ENCODE data around the gene ARF3. TPM values are rescaled to one million over a fixed set of nuclear protein-coding genes. Genes with fewer than 3 reads are reported as not detected.

ARF3 gene
- total and polyA plus RNA-seq, 2 of the 13 experiments (the other 11 are each of a cell fraction or from before 2014, with no cell fraction given): 53.8 to 57.9 TPM

- TF ChIP-seq TSC22D2 (CRISPR knock-in tag; IDR thresholded peaks at IDR 0.05; ENCODE audit: borderline replicate concordance) (no peak), ELF1 (CRISPR knock-in tag; IDR thresholded peaks at IDR 0.05) (no peak), BCL6 (CRISPR knock-in tag; IDR thresholded peaks at IDR 0.05) (no peak), ZNF770 (CRISPR knock-in tag; IDR thresholded peaks at IDR 0.05) (no peak), FOXC1 (CRISPR knock-in tag; IDR thresholded peaks at IDR 0.05; ENCODE audit: borderline replicate concordance) (no peak)
Measured at GRCh38 chr12:48943221-48943620, 14.1 kb downstream of the ARF3 start (continued).

GRCh38 chr12:48940181-48940580, 17.1 kb downstream of the ARF3 start:
- ChIA-PET POLR2A (interaction anchor here (0.7 kb wide), 1 partner anchor 75 kb away, joined by 3 read pairs; the partner anchor contains the start of gene RND1), CTCF (ENCODE audit: low intra/inter-chr PET ratio, low total read pairs) (no interaction called here)
- Histone ChIP-seq H3K9me3 (ENCODE audit: low read length) (no peaks in the 10 kb centered on the region), H3K27ac (ENCODE audit: extremely low read length, insufficient read depth, low read length) (no peak overlapping the region), H3K4me1 (ENCODE audit: insufficient read depth, low read length) (peaks cover 41% of the 10 kb centered on the region), H3K4me2 (ENCODE audit: low read depth, low read length) (no peak overlapping the region), H3K4me3 (replicated peaks in 1 of 3; ENCODE audit: insufficient read depth in 1 of 3, low read depth in 2 of 3, low read length in 3 of 3) (no peak overlapping the region), H3K27me3 (ENCODE audit: control insufficient read depth in 1 of 2, insufficient read depth in 2 of 2, low read length in 2 of 2) (no peaks in the 10 kb centered on the region), H3K36me3 (replicated peaks in 1 of 2; ENCODE audit: control insufficient read depth in 1 of 2, insufficient read depth in 2 of 2, low read length in 2 of 2) (peaks cover 14 to 53% of the 10 kb centered on the region in 2 experiments), H2AFZ (ENCODE audit: low read length) (no peak overlapping the region), H3K9ac (ENCODE audit: insufficient read depth, low read depth, low read length) (no peak overlapping the region), H3K79me2 (ENCODE audit: insufficient read depth, low read length) (peaks cover 6% of the 10 kb centered on the region), H4K20me1 (ENCODE audit: insufficient read depth, low read length) (peaks cover 5% of the 10 kb centered on the region)
- DNase-seq (ENCODE audit: low spot score) (no peak), ATAC-seq (no peak), FAIRE-seq (no peak)
- no TSS peak for BruUV-seq (replicated peaks)
- intact Hi-C loops (cut with micrococcal nuclease; ENCODE audit: unreplicated experiment): no loop called here
- 95% methylated on average over 3 of the region's 3 CpGs for WGBS (ENCODE audit: low lambda C conversion rate)
- in situ Hi-C loops (cut with HindIII; ENCODE audit: extremely low pct_ligation_motif_present, low pct_unique_long_range_greater_than_20kb): no loop called here
- TF ChIP-seq MEIS2 (CRISPR knock-in tag; IDR thresholded peaks at IDR 0.05) (no peak), ZBTB20 (CRISPR knock-in tag; IDR thresholded peaks at IDR 0.05; ENCODE audit: borderline replicate concordance, low read depth) (no peak), ZNF292 (CRISPR knock-in tag; IDR thresholded peaks at IDR 0.05; ENCODE audit: borderline replicate concordance, low read depth) (no peak), RFXANK (CRISPR knock-in tag; IDR thresholded peaks at IDR 0.05) (no peak), YY1 (IDR thresholded peaks at IDR 0.05; ENCODE audit: insufficient read depth, insufficient replicate concordance, low read depth, low read length) (no peak), RARA (CRISPR knock-in tag; IDR thresholded peaks at IDR 0.05) (no peak), IKZF5 (CRISPR knock-in tag; IDR thresholded peaks at IDR 0.05) (no peak), ZNF260 (CRISPR knock-in tag; IDR thresholded peaks at IDR 0.05; ENCODE audit: borderline replicate concordance, low read depth) (no peak), ZFP36 (IDR thresholded peaks at IDR 0.05; ENCODE audit: borderline replicate concordance, low read depth, low read length, partially characterized antibody) (no peak), ZSCAN20 (CRISPR knock-in tag; IDR thresholded peaks at IDR 0.05; ENCODE audit: borderline replicate concordance) (no peak), ZNF549 (CRISPR knock-in tag; IDR thresholded peaks at IDR 0.05) (no peak), TP53 (CRISPR knock-in tag; conservative IDR thresholded peaks at IDR 0.05) (no peak), CSRNP2 (CRISPR knock-in tag; conservative IDR thresholded peaks at IDR 0.05; ENCODE audit: low read depth) (no peak), E2F2 (CRISPR knock-in tag; IDR thresholded peaks at IDR 0.05; ENCODE audit: borderline replicate concordance) (no peak)

All from HepG2 (cell line).